HCEC 1CT (cell line): ENCODE measurements around the gene C11orf52.
"Not testable (repeated sequence)": the region's sequence is repeated elsewhere in the genome, so short reads cannot be mapped to it uniquely, and the experiment has no call there.

Source experiments
- DNase-seq: peaks from one replicate; pipeline ENCODE4 v3.0.0-alpha.2; 2017

The C11orf52 gene, protein sequence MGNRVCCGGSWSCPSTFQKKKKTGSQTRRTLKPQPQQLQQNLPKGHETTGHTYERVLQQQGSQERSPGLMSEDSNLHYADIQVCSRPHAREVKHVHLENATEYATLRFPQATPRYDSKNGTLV

DNA sequence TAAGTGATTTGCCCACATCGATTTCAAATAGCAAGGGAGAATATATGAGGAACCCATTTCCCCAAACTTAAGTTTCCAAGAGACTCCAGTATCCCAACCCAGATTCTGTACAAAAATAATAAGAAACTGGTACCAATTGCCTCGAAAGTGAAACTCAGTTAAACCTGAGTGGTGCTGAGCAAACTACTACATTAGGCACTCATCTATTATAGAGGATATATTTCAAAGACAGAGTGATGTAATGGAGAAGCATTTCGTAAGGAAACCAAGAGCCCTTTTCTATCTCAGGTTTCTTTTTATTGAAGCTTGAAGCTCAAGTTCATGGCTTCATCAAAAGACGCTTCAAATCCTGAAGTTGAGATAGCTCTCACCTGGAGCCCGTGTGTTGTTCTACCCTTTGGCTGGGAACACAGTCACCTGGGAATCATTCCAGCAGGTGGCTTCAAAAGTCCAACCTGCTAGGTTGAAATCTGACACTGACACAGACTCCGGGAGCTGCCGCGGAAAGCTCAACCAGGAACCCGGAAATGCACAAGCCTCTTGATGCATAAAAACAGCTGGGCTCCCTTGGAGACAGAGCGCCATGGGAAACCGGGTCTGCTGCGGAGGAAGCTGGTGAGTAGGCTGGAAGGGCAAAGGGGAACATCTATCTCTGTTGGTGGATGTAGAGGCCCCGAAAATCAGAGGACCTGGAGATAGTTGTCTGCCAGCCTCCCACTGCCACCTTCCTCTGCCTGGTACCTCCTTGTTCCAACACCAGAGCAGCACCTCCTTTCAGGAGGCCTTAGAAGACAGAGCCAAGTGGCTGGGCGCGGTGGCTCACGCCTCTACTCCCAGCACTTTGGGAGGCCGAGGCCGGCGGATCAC, at the start of gene C11orf52:
Gene C11orf52, plus strand, starts transcription at position 524 of the 867 bp plus-strand sequence. Its CDS starts 60 bp downstream, at position 584.
- DNase-seq = no peak

DNA sequence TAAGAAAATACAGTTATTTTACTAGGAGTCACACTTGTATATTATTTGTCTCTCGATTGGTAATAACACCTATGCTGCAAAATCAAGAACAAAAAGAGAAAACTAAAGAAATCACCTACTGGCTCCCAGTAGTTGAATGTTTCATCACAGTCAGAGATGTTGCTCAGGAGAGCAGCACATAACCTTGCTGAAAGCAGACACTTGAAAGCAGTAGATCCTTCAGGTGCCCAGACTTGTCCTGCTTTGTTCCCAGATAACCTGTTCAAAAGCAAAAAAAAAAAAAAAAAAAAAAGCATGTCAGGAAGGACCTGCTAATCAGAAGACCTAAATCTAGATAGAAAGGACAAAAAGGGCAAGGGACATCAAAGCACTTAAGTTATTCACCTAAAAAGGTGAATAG, 48.6 kb upstream of the C11orf52 start:
- DNase-seq = no peak

DNA sequence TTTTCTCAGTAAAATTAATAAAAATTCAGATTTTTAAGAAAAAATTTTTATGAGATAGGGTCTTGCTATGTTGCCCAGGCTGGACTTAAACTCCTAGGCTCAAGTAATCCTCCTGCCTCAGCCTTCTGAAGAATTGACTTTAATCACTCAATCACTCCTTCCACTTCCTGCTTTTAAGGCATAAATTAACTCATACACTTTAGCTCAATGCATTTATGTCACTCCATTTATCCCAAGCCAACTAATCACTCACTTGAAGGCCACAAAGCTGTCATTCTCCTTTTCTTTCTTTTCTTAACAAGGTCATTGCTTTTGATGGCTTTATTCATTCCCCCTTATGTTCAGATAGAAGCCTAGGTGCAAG, 48.2 kb upstream of the C11orf52 start:
- DNase-seq = no peak

DNA sequence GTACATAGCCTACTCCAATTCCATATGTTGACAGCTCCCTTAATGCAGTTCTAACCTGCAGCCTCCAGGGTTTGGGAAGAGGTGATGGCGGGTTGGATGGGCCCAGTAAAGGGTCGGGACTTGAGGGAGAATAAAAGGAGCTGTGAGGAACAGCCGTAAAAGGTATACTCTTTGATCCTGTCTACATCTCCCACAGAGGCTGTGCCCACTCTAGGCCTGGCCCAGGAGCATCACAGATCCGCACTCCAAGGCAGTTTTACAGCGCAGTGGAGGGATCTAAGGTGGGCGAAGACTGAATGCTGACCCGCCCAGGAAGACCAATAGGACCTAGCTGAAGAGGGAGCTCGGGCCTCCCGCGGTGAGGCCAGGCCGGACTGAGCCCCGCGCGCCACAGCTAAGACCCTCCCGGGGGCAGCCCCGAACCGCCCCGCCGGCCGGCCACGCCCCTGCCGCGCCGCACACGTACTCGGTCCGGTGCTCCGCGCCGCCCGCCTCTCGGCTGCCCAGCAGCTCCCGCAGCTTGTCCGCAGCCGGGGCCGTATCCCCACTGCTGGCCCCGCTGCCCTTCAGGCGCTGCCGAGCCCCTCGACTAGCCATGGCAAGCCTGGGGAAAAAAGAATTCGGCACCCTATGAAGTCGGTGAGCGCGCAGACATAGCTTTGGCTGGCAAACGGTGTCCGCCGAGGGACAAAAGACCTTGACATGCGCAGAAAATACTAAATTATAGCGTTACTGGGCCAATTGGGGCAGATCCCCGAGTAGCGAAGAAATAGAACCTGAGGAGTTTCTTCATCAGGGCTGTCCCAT, 47.6 kb upstream of the C11orf52 start, which contains the start of gene ALG9:
Gene ALG9, minus strand, starts transcription at position 696 of the 807 bp plus-strand sequence. Its CDS starts 99 bp downstream, at position 597.
- peak; percentile 72 for DNase-seq

DNA sequence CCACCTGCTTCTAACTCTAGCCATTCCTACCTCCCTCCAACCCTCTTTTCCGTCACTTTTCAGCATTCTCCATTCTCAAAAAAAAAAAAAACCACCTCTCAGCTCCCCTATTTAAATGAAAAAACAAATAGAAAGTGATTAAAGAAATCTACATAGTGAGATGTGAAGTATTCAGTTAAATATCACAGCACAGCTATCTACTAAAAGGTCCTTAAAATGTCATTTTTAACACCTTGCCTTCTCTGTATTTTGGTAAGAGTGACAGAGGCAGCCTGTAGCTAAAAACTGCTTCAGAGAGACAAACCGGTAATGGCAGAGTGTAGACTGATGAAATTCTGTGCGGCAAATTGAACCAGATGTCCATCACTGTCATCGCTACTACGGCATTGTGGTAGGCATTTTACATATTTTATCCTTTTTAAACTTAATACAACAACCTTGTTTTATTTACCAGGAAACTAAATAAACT, 47.0 kb upstream of the C11orf52 start:
- no peak for DNase-seq

DNA sequence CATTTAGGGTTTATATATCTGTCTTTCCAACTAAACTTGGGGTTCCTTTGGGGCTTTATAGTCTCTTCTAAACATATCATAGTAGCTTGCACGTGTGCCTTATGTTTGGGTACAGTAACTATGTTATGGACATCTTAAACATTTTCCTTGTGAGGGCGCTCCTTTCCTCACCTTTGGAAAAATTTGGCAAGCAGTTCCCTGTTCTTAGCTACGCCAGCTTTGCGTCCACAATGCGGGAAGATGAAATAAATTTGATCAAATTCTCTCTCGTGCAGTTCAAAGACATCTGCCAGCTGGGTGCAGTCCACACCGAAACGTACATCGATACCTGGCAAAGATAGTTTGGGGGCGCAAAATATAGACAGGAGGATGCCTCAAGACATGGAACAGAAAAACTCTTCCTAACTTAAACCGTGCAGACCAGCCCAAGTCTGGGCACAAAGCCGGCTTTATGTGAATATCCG, 40.3 kb upstream of the C11orf52 start:
- DNase-seq = peak; percentile 36

DNA sequence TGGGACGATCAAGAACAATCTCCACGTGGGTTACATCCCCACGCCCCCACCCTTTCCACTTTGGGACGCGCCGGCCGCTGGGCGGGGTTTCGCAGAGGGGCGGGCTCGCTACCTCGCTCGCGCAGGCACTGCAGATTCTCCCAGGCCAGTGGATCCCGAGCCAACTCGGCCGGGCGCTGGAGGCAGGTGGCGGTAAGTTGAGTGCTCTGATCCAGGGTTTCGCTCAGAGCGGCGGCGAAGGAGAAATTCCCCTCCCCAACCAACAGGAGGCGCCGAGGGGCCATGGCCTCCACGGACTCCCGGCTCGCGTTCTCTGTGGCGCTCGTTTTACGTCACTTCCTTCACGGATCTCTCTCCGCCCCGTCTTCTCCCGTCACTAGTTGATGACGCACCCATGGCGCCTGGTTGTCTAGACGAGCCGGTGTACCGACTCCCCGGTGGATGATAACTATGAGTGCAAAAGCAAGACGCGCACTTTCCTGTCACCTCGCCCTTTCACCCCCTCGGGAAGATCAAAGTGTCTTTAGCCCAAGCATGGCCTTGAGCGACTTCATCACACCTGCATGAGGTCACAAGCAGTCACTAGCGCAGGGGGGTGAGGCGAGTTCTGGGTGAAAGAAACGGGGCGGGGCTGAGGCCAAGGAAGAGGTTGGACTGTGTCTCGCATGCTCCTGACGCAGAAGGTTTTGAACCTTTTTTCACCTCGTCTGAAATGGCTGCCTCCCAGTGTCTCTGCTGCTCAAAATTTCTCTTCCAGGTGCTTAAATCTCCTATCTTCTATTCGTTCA, 39.7 kb upstream of the C11orf52 start, which contains the start of the genes CFAP68 and FDXACB1:
Gene CFAP68, plus strand, starts transcription at position 693 of the 788 bp plus-strand sequence. Its CDS starts 20 bp downstream, at position 713.
Gene FDXACB1, minus strand, starts transcription at position 317 of the 788 bp plus-strand sequence. Its CDS starts 33 bp downstream, at position 284.
- DNase-seq = peak; percentile 96

DNA sequence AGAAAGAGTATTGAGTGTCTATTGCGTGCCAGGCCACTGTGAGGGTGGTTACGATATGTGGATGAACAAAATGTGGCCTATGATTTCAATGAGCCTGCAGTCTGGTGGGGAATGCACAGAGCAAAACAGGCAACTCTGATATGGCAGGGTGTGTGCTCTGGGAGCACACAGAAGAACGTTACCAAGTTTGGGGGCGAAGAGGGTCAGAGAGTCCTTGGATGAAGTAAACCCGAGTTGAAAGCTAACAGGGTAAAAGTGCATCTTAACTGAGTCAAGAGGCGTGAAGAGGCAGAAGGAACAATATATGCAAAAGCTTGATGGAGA, 39.1 kb upstream of the C11orf52 start:
- DNase-seq = no peak

DNA sequence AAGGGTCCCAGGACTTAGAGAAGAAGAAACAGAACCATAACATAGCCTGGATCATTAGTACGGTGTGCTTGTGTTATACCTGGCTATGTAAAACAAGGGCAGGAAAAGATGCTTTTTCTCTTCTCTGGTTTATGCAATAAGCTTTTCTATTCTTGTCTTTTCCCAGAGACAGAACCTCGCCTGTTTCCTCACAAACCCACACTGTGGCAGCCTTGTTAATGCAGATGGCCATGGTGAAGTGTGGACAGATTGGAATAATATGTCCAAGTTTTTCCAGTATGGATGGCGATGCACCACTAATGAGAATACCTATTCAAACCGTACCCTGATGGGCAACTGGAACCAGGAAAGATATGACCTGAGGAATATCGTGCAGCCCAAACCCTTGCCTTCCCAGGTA, 36.5 kb upstream of the C11orf52 start:
- no peak for DNase-seq

DNA sequence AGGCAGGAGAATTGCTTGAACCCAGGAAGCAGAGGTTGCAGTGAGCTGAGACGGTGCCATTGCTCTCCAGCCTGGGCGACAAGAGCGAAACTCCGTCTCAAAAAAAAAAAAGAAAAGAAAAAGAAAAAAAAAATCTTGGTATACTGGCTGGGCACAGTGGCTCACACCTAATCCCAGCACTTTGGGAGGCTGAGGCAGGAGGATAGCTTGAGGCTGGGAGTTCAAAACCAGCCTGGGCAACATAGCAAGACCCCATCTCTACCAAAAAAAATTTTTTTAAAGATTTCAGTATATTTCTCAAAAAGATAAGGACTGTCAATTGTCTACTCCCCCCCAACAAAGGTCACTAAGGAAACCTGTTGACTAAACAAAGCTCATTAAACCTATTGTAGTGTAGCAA, 33.7 kb upstream of the C11orf52 start:
- DNase-seq = not testable (repeated sequence)

DNA sequence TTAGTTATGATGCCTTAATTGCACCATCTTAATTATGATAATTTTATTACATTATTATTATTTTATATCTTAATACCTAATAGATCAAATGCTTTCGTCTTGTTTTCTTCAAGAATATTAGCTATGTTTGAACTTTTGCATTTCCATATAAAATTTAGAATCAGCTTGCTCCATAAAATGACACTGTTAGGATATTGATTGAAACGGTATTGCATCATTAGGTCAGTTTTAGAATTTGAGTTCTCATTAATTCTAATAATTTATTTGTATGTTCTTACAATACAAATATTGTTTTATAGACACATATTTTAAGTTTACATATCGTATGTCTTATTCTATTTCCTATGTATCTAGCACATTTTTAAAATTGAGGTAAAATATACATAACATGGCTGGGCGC, 32.7 kb upstream of the C11orf52 start:
- no peak for DNase-seq

DNA sequence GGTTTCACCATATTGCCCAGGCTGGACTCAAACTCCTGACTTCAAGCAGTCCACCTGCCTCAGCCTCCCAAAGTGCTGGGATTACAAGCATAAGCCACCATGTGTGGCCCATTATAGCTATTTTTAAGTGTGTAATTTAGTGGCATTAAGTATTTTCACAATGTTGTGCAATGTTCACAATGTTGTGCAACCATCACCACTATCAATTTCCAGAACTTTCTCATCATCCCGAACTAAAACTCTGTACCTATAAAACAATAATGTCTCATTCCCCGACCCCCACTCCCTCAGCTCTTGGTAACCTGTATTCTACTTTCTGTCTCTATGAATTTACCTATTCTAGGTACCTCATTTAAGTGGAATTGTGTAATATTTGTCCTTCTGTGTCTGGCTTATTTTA, 31.9 kb upstream of the C11orf52 start:
- DNase-seq = no peak

DNA sequence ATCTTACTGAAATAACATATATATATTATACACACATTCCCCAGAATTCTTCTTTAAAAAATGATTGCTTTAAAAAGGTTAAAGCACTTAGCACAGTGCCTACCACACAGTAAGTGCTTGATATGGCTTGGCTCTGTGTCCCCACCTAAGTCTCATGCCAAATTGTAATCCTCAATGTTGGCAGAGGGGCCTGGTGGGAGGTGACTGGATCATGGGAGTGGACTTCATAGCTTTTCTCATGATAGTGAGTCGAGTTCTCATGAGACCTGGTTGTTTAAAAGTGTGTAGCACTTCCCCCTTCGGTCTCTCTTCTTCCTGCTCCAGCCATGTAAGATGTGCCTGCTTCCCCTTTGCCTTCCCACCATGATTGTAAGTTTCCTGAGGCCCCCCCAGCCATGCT, 13.3 kb upstream of the C11orf52 start:
- no peak for DNase-seq

DNA sequence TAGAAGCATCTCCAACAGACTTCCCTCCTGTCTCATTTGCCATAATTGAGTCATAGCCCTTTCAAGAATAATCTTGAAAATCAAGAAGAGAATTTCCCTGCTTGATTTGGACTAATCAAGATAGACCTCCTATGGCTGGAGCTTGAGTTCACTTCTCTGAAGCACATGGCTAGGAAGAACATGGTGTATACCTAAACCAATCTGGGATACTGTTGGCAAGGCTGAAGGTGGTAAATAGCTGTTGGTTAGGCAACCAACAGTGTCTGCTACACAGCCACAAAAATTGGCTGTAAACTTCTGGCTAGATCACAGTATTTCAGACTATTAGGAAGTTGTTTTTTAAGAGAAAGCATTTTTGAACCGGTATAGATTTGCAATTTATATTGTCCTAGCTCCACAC, 12.0 kb upstream of the C11orf52 start:
- DNase-seq = no peak

DNA sequence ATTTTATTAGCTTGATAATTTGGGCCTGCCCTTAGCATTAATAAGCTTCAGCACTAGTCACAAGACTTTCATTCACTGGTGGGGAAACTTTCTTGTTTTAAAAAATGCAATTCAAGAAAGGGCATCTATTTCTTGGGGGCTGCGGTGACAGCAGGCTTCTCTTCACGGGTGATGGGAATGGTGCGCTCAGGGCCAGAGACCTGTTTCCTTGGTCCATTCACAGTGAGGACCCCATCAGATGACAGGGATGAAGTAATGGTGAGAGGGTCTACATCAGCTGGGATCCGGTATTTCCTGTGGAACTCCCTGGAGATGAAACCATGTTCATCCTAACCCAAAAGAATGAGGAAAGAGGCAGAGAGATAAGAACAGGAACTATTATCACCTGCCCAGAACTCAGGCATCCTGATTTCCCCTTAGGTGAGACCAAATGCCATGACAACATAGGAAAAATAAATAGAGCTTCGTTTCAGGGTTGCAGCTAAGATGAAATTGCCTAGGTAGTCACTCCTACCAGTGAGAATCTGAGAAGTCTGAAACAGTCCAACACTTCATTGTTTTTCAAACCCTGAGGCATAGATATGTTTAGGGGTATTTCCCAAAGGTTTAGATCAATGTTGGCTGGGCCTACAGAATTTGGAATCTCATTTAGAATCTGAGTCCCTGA, 9.9 kb upstream of the C11orf52 start:
- no peak for DNase-seq

DNA sequence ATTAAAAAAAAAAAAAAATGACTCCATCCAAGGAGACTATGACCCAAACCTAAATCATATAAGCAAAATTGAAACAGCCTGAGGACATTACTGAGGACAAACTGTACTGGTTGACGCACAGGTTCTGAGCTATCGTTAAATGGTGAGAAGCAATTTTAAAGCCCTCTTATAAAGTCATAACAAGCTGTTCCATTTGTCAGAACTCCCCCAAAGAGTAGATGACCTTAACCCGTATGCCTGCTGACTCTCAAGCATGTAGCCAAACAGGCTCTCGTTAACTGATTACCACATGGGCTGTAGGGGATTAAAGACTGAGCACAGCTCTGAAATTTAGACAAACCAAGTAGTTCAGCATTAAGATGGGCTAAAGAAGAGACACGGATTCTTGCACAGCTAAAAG, 9.3 kb upstream of the C11orf52 start:
- no peak for DNase-seq

DNA sequence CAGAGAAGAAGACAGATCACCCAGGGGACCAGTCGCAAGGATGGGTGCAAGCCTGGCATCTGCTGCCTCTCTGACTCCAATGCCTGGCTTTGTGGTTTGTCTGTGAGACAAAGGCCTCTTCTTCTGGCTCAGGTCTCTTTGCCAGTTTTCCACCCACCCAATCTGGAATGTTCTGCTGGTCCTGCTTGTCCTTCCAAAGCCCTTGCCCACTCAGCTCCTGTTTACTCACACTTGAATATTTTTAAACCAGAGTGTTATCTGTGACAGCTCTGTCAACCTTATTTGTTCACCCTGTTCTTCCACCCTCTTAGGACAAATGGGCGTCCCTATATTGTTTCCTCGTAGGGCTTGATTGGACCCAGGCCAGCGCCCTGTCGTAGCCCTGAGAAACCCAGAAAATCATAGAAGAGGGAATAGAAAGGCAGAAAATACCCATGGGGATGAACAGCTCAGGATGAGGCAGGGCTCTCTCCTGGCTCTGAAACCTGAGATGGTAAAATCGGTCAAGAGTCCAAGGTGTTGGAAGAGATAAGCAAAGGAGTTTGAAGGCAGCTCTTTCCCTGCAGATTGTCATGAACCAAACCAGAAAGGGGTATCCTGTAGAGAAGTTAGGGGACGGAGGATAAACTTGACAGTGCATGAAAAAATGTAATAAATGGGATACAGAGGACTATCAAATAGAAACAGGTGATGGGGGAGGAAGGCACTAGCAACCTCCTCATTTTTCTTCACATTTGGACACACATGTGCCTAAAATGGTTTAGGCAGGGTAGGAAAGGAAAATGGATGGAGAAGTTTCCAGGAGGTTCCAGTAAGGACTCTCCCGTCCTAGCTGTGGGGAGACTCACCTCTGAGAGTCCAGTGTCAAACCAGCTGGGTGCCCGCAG, 7.8 kb upstream of the C11orf52 start:
- DNase-seq = no peak

DNA sequence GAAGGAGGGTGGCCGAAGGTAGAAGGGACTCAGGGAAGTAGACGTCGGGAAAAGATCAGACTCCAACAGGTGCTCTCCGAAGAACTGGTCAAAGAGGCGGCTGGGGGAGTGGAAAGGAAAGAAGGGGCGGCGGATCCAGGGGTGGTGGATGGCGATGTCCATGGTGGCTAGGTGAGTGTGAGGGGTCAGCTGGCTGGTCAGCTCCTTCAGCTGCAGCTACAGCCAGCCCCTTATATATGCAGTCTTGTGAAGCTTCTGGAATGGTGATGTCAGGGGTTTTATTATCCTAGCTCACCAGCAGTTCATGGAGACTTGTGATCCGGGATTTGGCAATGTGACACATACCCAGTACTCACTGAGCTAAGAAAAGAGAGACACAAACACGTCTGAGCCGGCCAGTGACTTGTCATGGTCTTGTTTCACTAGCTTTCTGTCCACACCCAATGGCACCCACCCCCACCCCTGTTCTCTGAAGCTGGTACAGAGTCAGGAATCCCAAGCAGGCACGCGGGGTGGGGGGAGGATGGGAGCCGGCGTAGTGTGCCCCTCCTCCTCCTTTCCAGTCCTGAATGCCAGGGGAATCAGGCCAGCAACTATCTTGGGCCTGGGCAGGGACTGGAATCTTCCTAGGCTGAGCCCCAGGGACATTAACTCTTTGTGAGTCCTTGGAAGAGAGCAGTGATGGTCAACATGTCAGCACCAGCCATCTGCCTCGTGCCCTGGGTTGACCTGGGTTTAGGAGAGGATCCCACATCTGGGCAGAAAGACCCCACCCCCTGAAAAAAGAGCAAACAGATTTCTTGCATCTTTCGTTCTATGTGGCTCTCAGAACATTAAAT, 6.9 kb upstream of the C11orf52 start, which contains the start of gene CRYAB:
Gene CRYAB, minus strand, starts transcription at position 208 of the 839 bp plus-strand sequence. Its CDS starts 46 bp downstream, at position 162.
- peak; percentile 48 for DNase-seq

DNA sequence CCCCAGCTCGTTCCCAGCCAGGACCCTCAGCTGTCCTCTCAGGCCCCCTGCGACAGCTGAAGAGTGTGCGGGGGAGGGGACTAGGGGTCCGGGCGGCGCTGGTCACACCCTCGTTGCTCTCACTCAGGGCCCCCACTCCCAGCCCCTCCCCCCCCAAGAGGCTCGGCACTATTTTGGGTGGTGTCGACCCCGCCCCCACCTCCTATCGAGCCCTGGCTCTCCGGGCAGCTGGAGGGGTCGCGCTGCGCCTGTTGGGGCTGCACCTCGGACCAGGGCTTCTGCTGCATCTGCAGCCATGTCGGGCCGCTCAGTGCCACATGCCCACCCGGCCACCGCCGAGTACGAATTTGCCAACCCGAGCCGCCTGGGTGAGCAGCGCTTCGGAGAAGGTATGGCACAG, 6.2 kb upstream of the C11orf52 start, which contains the start of gene HSPB2:
Gene HSPB2, plus strand, starts transcription at position 200 of the 400 bp plus-strand sequence. Its CDS starts 96 bp downstream, at position 296.
- no peak for DNase-seq
